GM12873 (cell line): ENCODE data around the gene SSPN.

Experiments
- CTCF ChIP-seq: IDR thresholded peaks from 2 replicates; pipeline ENCODE4 v1.5.1; 2012; ENCODE audit warnings: low read depth, mild to moderate bottlenecking, moderate library complexity, low read length, control low read depth; ENCODE audit not compliant: insufficient read depth; ENCODE audit errors: missing control alignments

SSPN gene

GRCh38 chr12:26250801-26251200, 55.4 kb downstream of the SSPN start:
- TF ChIP-seq CTCF, result no peak

- no peak for TF ChIP-seq CTCF
Measured at GRCh38 chr12:26251600-26251999, 56.2 kb downstream of the SSPN start.

- TF ChIP-seq CTCF, result no peak
Measured at GRCh38 chr12:26252946-26253345, 57.6 kb downstream of the SSPN start.

- no peak for TF ChIP-seq CTCF
Measured at GRCh38 chr12:26255893-26256645, 60.7 kb downstream of the SSPN start.

GRCh38 chr12:26264215-26264838, 69.0 kb downstream of the SSPN start:
- TF ChIP-seq CTCF, result no peak

- TF ChIP-seq CTCF, result no peak
Measured at GRCh38 chr12:26265606-26266005, 70.2 kb downstream of the SSPN start.

- no peak for TF ChIP-seq CTCF
Measured at GRCh38 chr12:26266881-26267280, 71.5 kb downstream of the SSPN start.
